GM21515 (cell line): Measurements from ENCODE around the gene TXNDC16.
"Not testable (repeated sequence)": the region's sequence is repeated elsewhere in the genome, so short reads cannot be mapped to it uniquely, and the experiment has no call there.

ENCODE experiments used
- ATAC-seq: cut with Tn5 transposase; IDR thresholded peaks from one replicate; pipeline ENCODE4 v1.9.1; 2021; ENCODE audit not compliant: unreplicated experiment

The TXNDC16 gene

GRCh38 chr14:52545584-52546317, 6.6 kb downstream of the TXNDC16 start:
- ATAC-seq = no peak

GRCh38 chr14:52538623-52539022, 13.7 kb downstream of the TXNDC16 start:
- ATAC-seq = no peak

- ATAC-seq = no peak
Measured at GRCh38 chr14:52536269-52536668, 16.0 kb downstream of the TXNDC16 start.

- no peak for ATAC-seq
Measured at GRCh38 chr14:52531481-52531880, 20.8 kb downstream of the TXNDC16 start.

- ATAC-seq = no peak
Measured at GRCh38 chr14:52527052-52527451, 25.3 kb downstream of the TXNDC16 start.

- ATAC-seq = no peak
Measured at GRCh38 chr14:52522581-52523345, 29.5 kb downstream of the TXNDC16 start.

GRCh38 chr14:52522033-52522432, 30.3 kb downstream of the TXNDC16 start:
- no peak for ATAC-seq

- ATAC-seq = no peak
Measured at GRCh38 chr14:52514046-52514811, 38.1 kb downstream of the TXNDC16 start.

- no peak for ATAC-seq
Measured at GRCh38 chr14:52513249-52513648, 39.1 kb downstream of the TXNDC16 start.

- no peak for ATAC-seq
Measured at GRCh38 chr14:52494444-52494843, 57.9 kb downstream of the TXNDC16 start.

- no peak for ATAC-seq
Measured at GRCh38 chr14:52485350-52485960, 66.8 kb downstream of the TXNDC16 start.

- ATAC-seq = no peak
Measured at GRCh38 chr14:52481864-52482263, 70.4 kb downstream of the TXNDC16 start.

- no peak for ATAC-seq
Measured at GRCh38 chr14:52473557-52473956, 78.7 kb downstream of the TXNDC16 start.

- ATAC-seq = no peak
Measured at GRCh38 chr14:52472728-52473127, 79.6 kb downstream of the TXNDC16 start.

GRCh38 chr14:52472251-52472650, 80.1 kb downstream of the TXNDC16 start:
- ATAC-seq = not testable (repeated sequence)

- ATAC-seq = peak; percentile 67
Measured at GRCh38 chr14:52467515-52468266, 84.6 kb downstream of the TXNDC16 start.

GRCh38 chr14:52464175-52464574, 88.1 kb downstream of the TXNDC16 start:
- ATAC-seq = no peak

- ATAC-seq = no peak
Measured at GRCh38 chr14:52463375-52463774, 88.9 kb downstream of the TXNDC16 start.

- no peak for ATAC-seq
Measured at GRCh38 chr14:52461721-52462120, 90.6 kb downstream of the TXNDC16 start.

GRCh38 chr14:52458721-52459085, 93.6 kb downstream of the TXNDC16 start:
- no peak for ATAC-seq

- ATAC-seq = no peak
Measured at GRCh38 chr14:52457411-52457810, 94.9 kb downstream of the TXNDC16 start.
